Adrenal gland (tissue), 5 donors: Measurements from ENCODE around the gene SCN3A.

Source experiments
- CTCF ChIP-seq, 6 experiments: fragments of 450-650 bp in 4 of 6; fragments of 200-600 bp in 2 of 6; sonication (generic) in 1 of 6; IDR thresholded peaks; 1 replicate in 5 of 6; 2 replicates in 1 of 6; pipeline versions ENCODE4 v1.5.1 to v1.8.0; 2016 to 2021; ENCODE audit warnings: antibody characterized with exemption in 6 of 6, mild to moderate bottlenecking in 2 of 6, moderate library complexity in 1 of 6
- POLR2A ChIP-seq, 2 donors: fragments of 450-650 bp; IDR thresholded peaks; one replicate each; pipeline ENCODE4 v1.6.1; 2017; ENCODE audit warnings: antibody characterized with exemption in 2 of 2, mild to moderate bottlenecking in 2 of 2, moderate library complexity in 1 of 2
- donor health status: DM: no; HTN: no; CAD: no.

GRCh38 chr2:165205865-165206264 is 2.0 kb upstream of the SCN3A start:
- no peak for TF ChIP-seq CTCF (IDR thresholded peaks at IDR 0.05)
- TF ChIP-seq POLR2A (IDR thresholded peaks at IDR 0.05), result no peak
